GM18499 (cell line): Measurements from ENCODE around the gene GRK6.

Source experiments
- ATAC-seq: cut with Tn5 transposase; IDR thresholded peaks from one replicate; pipeline ENCODE4 v1.9.1; 2021; ENCODE audit warnings: moderate number of reproducible peaks; ENCODE audit not compliant: insufficient read depth, unreplicated experiment

The GRK6 gene

GRCh38 chr5:177450667-177451424 is 24.4 kb downstream of the GRK6 start:
- ATAC-seq, result no peak

GRCh38 chr5:177452688-177453638 is 26.5 kb downstream of the GRK6 start:
- no peak for ATAC-seq

GRCh38 chr5:177453852-177454396 is 27.4 kb downstream of the GRK6 start:
- ATAC-seq, result no peak

- no peak for ATAC-seq
Observed at GRCh38 chr5:177454397-177455035, 28.0 kb downstream of the GRK6 start.

- ATAC-seq, result no peak
Observed at GRCh38 chr5:177455036-177455660, 28.7 kb downstream of the GRK6 start.

- ATAC-seq, result no peak
Observed at GRCh38 chr5:177455661-177456590, 29.4 kb downstream of the GRK6 start.

GRCh38 chr5:177456591-177456964 is 30.1 kb downstream of the GRK6 start:
- ATAC-seq, result no peak

- peak; percentile 53 for ATAC-seq
Observed at GRCh38 chr5:177456976-177457851, 30.7 kb downstream of the GRK6 start.

- ATAC-seq, result no peak
Observed at GRCh38 chr5:177457852-177458681, 31.6 kb downstream of the GRK6 start.

GRCh38 chr5:177458912-177459350 is 32.5 kb downstream of the GRK6 start:
- no peak for ATAC-seq

GRCh38 chr5:177459357-177459756 is 32.9 kb downstream of the GRK6 start:
- ATAC-seq, result no peak

- ATAC-seq, result no peak
Observed at GRCh38 chr5:177459819-177460628, 33.5 kb downstream of the GRK6 start.

GRCh38 chr5:177462021-177462670 is 35.7 kb downstream of the GRK6 start:
- no peak for ATAC-seq

GRCh38 chr5:177465044-177465443 is 38.6 kb downstream of the GRK6 start:
- ATAC-seq, result no peak

- no peak for ATAC-seq
Observed at GRCh38 chr5:177466861-177467260, 40.4 kb downstream of the GRK6 start.

- ATAC-seq, result no peak
Observed at GRCh38 chr5:177467436-177467835, 41.0 kb downstream of the GRK6 start.
